Fibroblast of lung (primary cell): ENCODE measurements around the gene NFKBIE. TPM values are rescaled to one million over a fixed set of nuclear protein-coding genes. Genes with fewer than 3 reads are reported as not detected.

Experiments
- DNase-seq, 2 donors: peaks; one replicate each; pipeline versions ENCODE4 v3.0.0 to v3.0.0-alpha.2; 2010; ENCODE audit warnings: low read depth in 2 of 2
- H2AFZ ChIP-seq: 2 replicates; pipeline ENCODE4 v1.5.1; 2012; ENCODE audit warnings: low read length, control low read depth, inconsistent platforms
- H3K27ac ChIP-seq: 2 replicates; pipeline ENCODE4 v1.5.1; 2011; ENCODE audit warnings: low read length, control low read depth; ENCODE audit not compliant: insufficient read depth
- H3K27me3 ChIP-seq: 2 replicates; pipeline ENCODE4 v1.5.1; 2011; ENCODE audit warnings: mild to moderate bottlenecking, low read length; ENCODE audit not compliant: control insufficient read depth, insufficient read depth
- H3K36me3 ChIP-seq: 2 replicates; pipeline ENCODE4 v1.5.1; 2011; ENCODE audit warnings: low read length; ENCODE audit not compliant: control insufficient read depth, insufficient read depth
- H3K4me1 ChIP-seq: 2 replicates; pipeline ENCODE4 v1.5.1; 2011; ENCODE audit warnings: low read length; ENCODE audit not compliant: control insufficient read depth, insufficient read depth; ENCODE audit errors: extremely low read depth
- H3K4me2 ChIP-seq: 2 replicates; pipeline ENCODE4 v1.5.1; 2011; ENCODE audit warnings: low read length, control low read depth; ENCODE audit not compliant: insufficient read depth; ENCODE audit errors: extremely low read depth
- H3K4me3 ChIP-seq, 4 experiments: fragments of 200-600 bp in 1 of 4; sonication (generic) in 1 of 4; replicated peaks in 1 of 4; 2 replicates each; pipeline ENCODE4 v1.5.1; 2011 to 2016; ENCODE audit warnings: low read length in 4 of 4, low read depth in 3 of 4, mild to moderate bottlenecking in 3 of 4, control low read depth in 2 of 4, inconsistent platforms in 1 of 4, mixed read lengths in 1 of 4; ENCODE audit not compliant: insufficient read depth in 1 of 4; ENCODE audit errors: control extremely low read depth in 1 of 4
- H3K79me2 ChIP-seq: 2 replicates; pipeline ENCODE4 v1.5.1; 2012; ENCODE audit warnings: mild to moderate bottlenecking, low read length, inconsistent platforms; ENCODE audit not compliant: control insufficient read depth, insufficient read depth
- H3K9ac ChIP-seq: 2 replicates; pipeline ENCODE4 v1.5.1; 2011; ENCODE audit warnings: mild to moderate bottlenecking, low read length, control low read depth; ENCODE audit not compliant: insufficient read depth
- H3K9me3 ChIP-seq: 2 replicates; pipeline ENCODE4 v1.5.1; 2012; ENCODE audit warnings: low read depth, low read length; ENCODE audit not compliant: control insufficient read depth, insufficient read depth
- H4K20me1 ChIP-seq: 2 replicates; pipeline ENCODE4 v1.5.1; 2011; ENCODE audit warnings: low read length; ENCODE audit not compliant: control insufficient read depth, insufficient read depth; ENCODE audit errors: extremely low read depth
- CTCF ChIP-seq, 2 donors: IDR thresholded peaks in 1 of 2; conservative IDR thresholded peaks in 1 of 2; 1 replicate in 1 of 2; 2 replicates in 1 of 2; pipeline ENCODE4 v1.5.1; 2011 to 2012; ENCODE audit warnings: low read length in 2 of 2, control low read depth in 1 of 2, inconsistent platforms in 1 of 2, low read depth in 1 of 2, mild to moderate bottlenecking in 1 of 2
- EZH2 ChIP-seq: IDR thresholded peaks from 2 replicates; pipeline ENCODE4 v1.5.1; 2012; ENCODE audit warnings: low read length, control low read depth, mild to moderate bottlenecking; ENCODE audit errors: missing control alignments
- polyA plus RNA-seq, 2 donors: library from polyadenylated mRNA; depleted of rRNA in 1 of 2; stranded (reverse) in 1 of 2; unstranded in 1 of 2; fragments of >200 nt; gene quantifications; 2 replicates each; pipeline ENCODE4 v1.2.1, GENCODE V29; 2011 to 2012; ENCODE audit warnings: missing spikeins in 1 of 2
- total RNA-seq: library from RNA; depleted of rRNA; stranded (reverse); fragments of >200 nt; gene quantifications from 2 replicates; pipeline ENCODE4 v1.2.1, GENCODE V29; 2014

The NFKBIE gene
- total and polyA plus RNA-seq, 2 donors (not counting 1 experiment from before 2014, with no cell fraction given), result 1.6 to 5.4 TPM

DNA sequence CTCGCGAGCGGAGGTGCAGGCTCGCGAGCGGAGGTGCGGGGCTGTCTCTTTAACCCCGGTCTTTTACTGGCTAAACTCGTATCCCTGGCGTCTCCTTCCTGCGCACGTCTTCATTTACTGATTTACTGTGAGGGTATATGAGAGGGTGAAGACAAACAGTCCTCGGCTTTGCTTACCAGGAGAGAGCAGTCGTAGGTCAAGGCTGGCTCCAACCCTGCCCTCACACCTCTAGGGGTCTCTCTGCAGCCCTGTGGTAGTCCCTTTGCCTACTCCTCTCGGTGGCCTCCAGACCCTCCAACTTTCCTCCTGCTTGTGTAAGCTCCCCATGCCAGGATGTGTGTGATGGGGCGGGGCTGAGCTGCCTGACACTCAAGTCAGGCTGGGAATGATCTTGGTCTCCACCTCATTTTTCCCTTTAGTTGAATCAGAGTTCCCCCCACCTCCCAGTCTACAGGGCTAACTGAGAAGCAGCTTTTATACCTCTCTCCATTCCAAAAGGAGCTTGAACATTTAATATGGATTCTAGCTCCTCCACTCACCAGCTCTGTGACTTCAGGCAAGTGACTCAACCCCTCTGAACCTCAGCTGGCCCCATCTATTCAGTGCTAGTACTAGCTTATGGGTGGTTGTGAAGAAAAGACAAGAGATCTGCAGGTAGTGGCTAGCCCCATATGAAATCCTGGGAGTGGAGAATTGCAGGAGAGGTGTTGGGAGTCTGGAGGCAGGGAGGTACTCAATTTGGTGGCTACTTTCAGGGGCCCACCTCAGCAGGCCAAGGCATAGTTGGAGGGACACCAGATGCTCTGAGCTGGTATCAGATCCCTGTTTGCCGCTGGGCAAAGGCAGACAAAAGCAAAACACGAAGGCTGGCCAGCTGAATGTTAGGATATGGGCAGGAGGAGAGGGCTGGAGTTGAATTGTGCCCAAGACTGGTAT is 41.1 kb downstream of the NFKBIE start:
- no peak overlapping the region for H3K27ac ChIP-seq
- H3K9ac ChIP-seq, result no peak overlapping the region
- no peaks in the 10 kb centered on the region for H3K27me3 ChIP-seq
- peak overlapping the region; percentile 41 to 61 (median 58) for H3K4me3 ChIP-seq
- DNase-seq, result peak in 1 of 2 donors; percentile 15
- H3K4me2 ChIP-seq, result peak overlapping the region; percentile 76
- no peaks in the 10 kb centered on the region for H4K20me1 ChIP-seq
- H3K36me3 ChIP-seq, result peaks cover under 1% of the 10 kb centered on the region
- peaks cover 21% of the 10 kb centered on the region for H3K4me1 ChIP-seq
- peaks cover 4% of the 10 kb centered on the region for H3K79me2 ChIP-seq
- TF ChIP-seq CTCF (conservative IDR thresholded peaks at IDR 0.05 in 1 of 2, IDR thresholded peaks at IDR 0.05 in 1 of 2; ENCODE audit: low read depth in 1 of 2, low read length in 2 of 2) (no peak), EZH2 (no peak)
- H3K9me3 ChIP-seq, result no peaks in the 10 kb centered on the region
- H2AFZ ChIP-seq, result peak overlapping the region; percentile 42

GRCh38 chr6:44223319-44224028 is 41.9 kb downstream of the NFKBIE start, which contains the start of gene SLC29A1:
Gene SLC29A1, plus strand, starts transcription at chr6:44223595. Its CDS starts 3,719 bp downstream, at chr6:44227314.
- Histone ChIP-seq H3K4me3 (peak within 1 kb of the TSS; percentile 41 to 61 (median 58)), H3K36me3 (no peaks in the 10 kb centered on the region), H3K27me3 (no peaks in the 10 kb centered on the region), H3K9me3 (no peaks in the 10 kb centered on the region), H3K9ac (peak within 1 kb of the TSS; percentile 16), H4K20me1 (no peaks in the 10 kb centered on the region), H2AFZ (peak within 1 kb of the TSS; percentile 64), H3K4me2 (peak within 1 kb of the TSS; percentile 76), H3K27ac (no peak within 1 kb of the TSS), H3K4me1 (peaks cover 25% of the 10 kb centered on the region), H3K79me2 (peaks cover 4% of the 10 kb centered on the region)
- DNase-seq, result peak; percentile 25 to 47
- TF ChIP-seq CTCF (conservative IDR thresholded peaks at IDR 0.05 in 1 of 2, IDR thresholded peaks at IDR 0.05 in 1 of 2; ENCODE audit: low read depth in 1 of 2, low read length in 2 of 2), result no peak
- no peak for TF ChIP-seq EZH2
